ENCODE measurements around the gene TBXA2R. TPM values are rescaled to one million over a fixed set of nuclear protein-coding genes. Genes with fewer than 3 reads are reported as not detected.

The TBXA2R gene
- total RNA-seq, 2 donors from 2014 or later = 0.28 TPM; not detected in 1

GRCh38 chr19:3546119-3546518 lies 60.6 kb downstream of the TBXA2R start:
- Mint-ChIP-seq H3K9me3 (no peaks in the 10 kb centered on the region), H3K4me3 (no peak overlapping the region), H3K27me3 (no peaks in the 10 kb centered on the region), H3K27ac (no peak overlapping the region), H3K36me3 (no peaks in the 10 kb centered on the region), H3K4me1 (ENCODE audit: low read depth in 2 of 2) (peaks cover 0 to 15% of the 10 kb centered on the region in 2 donors)
- ATAC-seq = no peak
- no peak for DNase-seq (ENCODE audit: low spot score)

DNA sequence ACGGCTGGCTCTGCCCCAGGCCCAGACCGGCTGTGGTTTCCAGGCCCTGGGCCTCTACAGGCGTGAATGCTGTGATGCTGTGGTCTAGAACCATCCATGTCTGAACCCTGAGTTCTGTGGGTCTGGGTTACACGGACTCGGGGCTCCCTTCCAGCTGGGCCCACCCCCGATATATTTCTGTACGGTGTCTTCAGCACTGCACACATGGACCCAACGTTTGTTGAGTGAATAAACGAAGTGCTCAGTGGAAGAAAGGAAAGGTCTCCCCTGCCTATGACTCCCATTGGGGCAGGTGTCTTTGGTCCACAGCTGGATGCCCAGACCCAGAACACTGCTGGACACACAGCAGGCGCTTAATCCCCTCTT lies 61.0 kb downstream of the TBXA2R start:
- no peak overlapping the region for H3K4me3 Mint-ChIP-seq
- no peaks in the 10 kb centered on the region for H3K36me3 Mint-ChIP-seq
- H3K4me1 Mint-ChIP-seq (ENCODE audit: low read depth in 2 of 2) = peaks cover 0 to 12% of the 10 kb centered on the region in 2 donors
- H3K27me3 Mint-ChIP-seq = no peaks in the 10 kb centered on the region
- no peak overlapping the region for H3K27ac Mint-ChIP-seq
- DNase-seq (ENCODE audit: low spot score) (no peak), ATAC-seq (peak in 1 of 2 donors; percentile 3)
- no peaks in the 10 kb centered on the region for H3K9me3 Mint-ChIP-seq

GRCh38 chr19:3544742-3545668 lies 61.7 kb downstream of the TBXA2R start:
- H3K4me1 Mint-ChIP-seq (ENCODE audit: low read depth in 2 of 2) = peaks cover 0 to 12% of the 10 kb centered on the region in 2 donors
- no peaks in the 10 kb centered on the region for H3K36me3 Mint-ChIP-seq
- no peaks in the 10 kb centered on the region for H3K9me3 Mint-ChIP-seq
- H3K4me3 Mint-ChIP-seq = no peak overlapping the region
- ATAC-seq (peak; percentile 71 to 78), DNase-seq (ENCODE audit: low spot score) (no peak)
- no peaks in the 10 kb centered on the region for H3K27me3 Mint-ChIP-seq
- no peak overlapping the region for H3K27ac Mint-ChIP-seq

Other genes starting within 250 kb of the TBXA2R start
- gene NFIC, start 240.3 kb downstream of the TBXA2R start, total RNA-seq = 10 to 100 TPM; 21.4 to 41.7 TPM
- gene SMIM24, start 126.3 kb downstream of the TBXA2R start, total RNA-seq = under 1 TPM in 1 of 2 donors, not detected in 1; 0.62 TPM
- not detected for gene SMIM44, start 123.4 kb downstream of the TBXA2R start, total RNA-seq
- gene DOHH, start 106.2 kb downstream of the TBXA2R start, total RNA-seq = 10 to 100 TPM; 16.1 to 28.6 TPM
- 10 to 100 TPM; 51.4 to 63.0 TPM for gene FZR1, start 100.6 kb downstream of the TBXA2R start, total RNA-seq
- gene TEKTIP1, start 67.7 kb downstream of the TBXA2R start, total RNA-seq = 1 to 10 TPM; 3.3 to 4.4 TPM
- gene MFSD12, start 49.3 kb downstream of the TBXA2R start, total RNA-seq = 10 to 100 TPM; 72.2 to 73.1 TPM
- 10 to 100 TPM; 38.2 to 48.0 TPM for gene HMG20B, start 33.9 kb downstream of the TBXA2R start, total RNA-seq
- under 1 TPM; 0.25 to 0.40 TPM for gene GIPC3, start 21.4 kb downstream of the TBXA2R start, total RNA-seq
- 10 to 100 TPM; 28.9 to 44.7 TPM for gene CACTIN, start 19.9 kb upstream of the TBXA2R start, total RNA-seq
- gene PIP5K1C, start 93.6 kb upstream of the TBXA2R start, total RNA-seq = 10 to 100 TPM; 27.0 to 29.6 TPM
- gene TJP3, start 101.5 kb upstream of the TBXA2R start, total RNA-seq = 1 to 10 TPM in 1 of 2 donors, under 1 TPM in 1; 0.57 to 2.1 TPM
- 10 to 100 TPM; 40.6 to 55.4 TPM for gene APBA3, start 154.8 kb upstream of the TBXA2R start, total RNA-seq
- 10 to 100 TPM; 58.5 to 75.1 TPM for gene MRPL54, start 155.8 kb upstream of the TBXA2R start, total RNA-seq
- gene RAX2, start 165.4 kb upstream of the TBXA2R start, total RNA-seq = under 1 TPM in 1 of 2 donors, not detected in 1; 0.21 TPM
- 10 to 100 TPM; 58.5 to 61.9 TPM for gene MATK, start 179.5 kb upstream of the TBXA2R start, total RNA-seq

Measured in natural killer cell treated with Interleukin-12 subunit alpha and Interleukin-12 subunit beta and Interleukin-15 and Interleukin-18, amount 100 ng/mL, for 72 hours (primary cell).